ENCODE data around the gene RAB3IP.
"Not testable (repeated sequence)": the region's sequence is repeated elsewhere in the genome, so short reads cannot be mapped to it uniquely, and the experiment has no call there.

The RAB3IP gene

DNA sequence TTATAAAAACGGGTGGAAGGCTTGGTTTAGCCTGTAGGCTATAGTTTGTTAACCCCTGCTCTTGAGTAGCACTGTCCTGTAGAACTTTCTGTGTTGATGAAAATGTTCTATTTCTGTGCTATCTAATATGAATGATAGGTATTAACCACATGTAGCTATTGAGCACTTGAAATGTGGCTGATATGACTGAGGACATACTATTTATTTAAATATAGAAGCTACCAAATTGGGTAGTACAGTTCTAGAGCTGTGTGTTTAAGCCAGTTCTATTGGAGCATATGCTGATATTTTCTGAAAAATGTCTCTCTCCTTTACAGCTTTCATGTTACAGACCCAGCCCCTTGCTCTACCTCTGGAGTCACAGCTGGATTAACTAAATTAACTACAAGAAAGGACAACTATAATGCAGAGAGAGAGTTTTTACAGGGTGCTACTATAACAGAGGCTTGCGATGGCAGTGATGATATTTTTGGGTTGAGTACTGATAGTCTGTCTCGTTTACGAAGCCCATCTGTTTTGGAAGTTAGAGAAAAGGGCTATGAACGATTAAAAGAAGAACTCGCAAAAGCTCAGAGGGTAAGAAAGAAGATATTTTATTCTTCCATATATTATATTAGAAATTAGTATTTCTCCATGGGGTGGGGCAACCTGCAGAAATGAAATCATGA is 17.6 kb downstream of the RAB3IP start:
- H3K27ac ChIP-seq: no peak overlapping the region
- TF ChIP-seq, protein P1, sequence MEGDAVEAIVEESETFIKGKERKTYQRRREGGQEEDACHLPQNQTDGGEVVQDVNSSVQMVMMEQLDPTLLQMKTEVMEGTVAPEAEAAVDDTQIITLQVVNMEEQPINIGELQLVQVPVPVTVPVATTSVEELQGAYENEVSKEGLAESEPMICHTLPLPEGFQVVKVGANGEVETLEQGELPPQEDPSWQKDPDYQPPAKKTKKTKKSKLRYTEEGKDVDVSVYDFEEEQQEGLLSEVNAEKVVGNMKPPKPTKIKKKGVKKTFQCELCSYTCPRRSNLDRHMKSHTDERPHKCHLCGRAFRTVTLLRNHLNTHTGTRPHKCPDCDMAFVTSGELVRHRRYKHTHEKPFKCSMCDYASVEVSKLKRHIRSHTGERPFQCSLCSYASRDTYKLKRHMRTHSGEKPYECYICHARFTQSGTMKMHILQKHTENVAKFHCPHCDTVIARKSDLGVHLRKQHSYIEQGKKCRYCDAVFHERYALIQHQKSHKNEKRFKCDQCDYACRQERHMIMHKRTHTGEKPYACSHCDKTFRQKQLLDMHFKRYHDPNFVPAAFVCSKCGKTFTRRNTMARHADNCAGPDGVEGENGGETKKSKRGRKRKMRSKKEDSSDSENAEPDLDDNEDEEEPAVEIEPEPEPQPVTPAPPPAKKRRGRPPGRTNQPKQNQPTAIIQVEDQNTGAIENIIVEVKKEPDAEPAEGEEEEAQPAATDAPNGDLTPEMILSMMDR (IDR thresholded peaks at IDR 0.05): no peak
- no peak for TF ChIP-seq ZFX (IDR thresholded peaks at IDR 0.05; ENCODE audit: borderline replicate concordance)

DNA sequence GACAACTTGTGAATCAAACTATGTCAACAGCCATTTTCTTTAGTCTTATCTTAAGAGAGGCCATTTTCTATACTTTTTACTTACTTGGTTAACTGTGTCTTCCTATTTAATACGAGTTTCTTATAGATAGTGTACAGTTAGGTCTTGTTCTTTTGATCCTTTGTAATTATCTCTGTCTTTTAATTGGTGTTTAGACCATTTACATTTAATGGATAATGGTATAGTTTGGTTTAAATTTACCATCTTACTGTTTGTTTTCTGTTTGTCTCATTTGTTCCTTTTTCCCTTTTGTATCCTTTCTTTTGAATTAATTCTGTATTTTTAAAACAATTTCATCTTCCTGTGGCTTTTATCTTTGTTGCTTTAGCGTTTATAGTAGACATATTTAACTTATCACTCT is 19.4 kb downstream of the RAB3IP start:
- H3K27ac ChIP-seq: no peak overlapping the region
- TF ChIP-seq, protein P1 (IDR thresholded peaks at IDR 0.05): no peak
- TF ChIP-seq ZFX (IDR thresholded peaks at IDR 0.05; ENCODE audit: borderline replicate concordance): no peak

DNA sequence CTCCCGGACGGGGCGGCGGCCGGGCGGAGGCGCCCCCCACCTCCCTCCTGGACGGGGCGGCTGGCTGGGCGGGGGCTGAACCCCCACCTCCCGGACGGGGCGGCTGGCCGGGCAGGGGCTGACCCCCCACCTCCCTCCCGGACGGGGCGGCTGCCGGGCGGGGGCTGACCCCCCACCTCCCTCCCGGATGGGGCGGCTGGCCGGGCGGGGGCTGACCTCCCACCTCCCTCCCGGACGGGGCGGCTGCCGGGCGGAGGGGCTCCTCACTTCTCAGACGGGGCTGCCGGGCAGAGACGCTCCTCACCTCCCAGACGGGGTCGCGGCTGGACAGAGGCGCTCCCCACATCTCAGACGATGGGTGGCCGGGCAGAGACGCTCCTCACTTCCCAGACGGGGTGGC is 20.9 kb downstream of the RAB3IP start:
- H3K27ac ChIP-seq: not testable (repeated sequence)

DNA sequence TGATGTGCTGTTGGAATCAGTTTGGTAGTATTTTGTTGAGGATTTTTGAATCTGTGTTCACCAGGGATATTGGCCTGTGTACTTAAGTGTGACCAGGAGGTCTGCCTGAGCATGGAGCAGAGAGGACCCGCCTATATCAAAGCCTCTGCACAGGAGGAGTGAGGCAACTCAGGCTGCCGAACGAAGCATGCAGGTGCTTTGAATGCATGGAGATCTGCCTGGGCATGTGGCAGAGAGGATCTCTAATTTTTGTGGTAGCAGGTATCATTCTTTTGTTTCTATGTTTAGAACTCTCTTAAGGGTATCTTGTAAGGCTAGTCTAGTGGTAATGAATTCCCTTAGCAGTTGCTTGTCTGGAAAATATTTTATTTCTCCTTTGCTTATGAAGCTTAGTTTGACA is 26.9 kb downstream of the RAB3IP start:
- no peak for TF ChIP-seq ZFX (IDR thresholded peaks at IDR 0.05; ENCODE audit: borderline replicate concordance)
- TF ChIP-seq, protein P1 (IDR thresholded peaks at IDR 0.05): no peak
- no peak overlapping the region for H3K27ac ChIP-seq

DNA sequence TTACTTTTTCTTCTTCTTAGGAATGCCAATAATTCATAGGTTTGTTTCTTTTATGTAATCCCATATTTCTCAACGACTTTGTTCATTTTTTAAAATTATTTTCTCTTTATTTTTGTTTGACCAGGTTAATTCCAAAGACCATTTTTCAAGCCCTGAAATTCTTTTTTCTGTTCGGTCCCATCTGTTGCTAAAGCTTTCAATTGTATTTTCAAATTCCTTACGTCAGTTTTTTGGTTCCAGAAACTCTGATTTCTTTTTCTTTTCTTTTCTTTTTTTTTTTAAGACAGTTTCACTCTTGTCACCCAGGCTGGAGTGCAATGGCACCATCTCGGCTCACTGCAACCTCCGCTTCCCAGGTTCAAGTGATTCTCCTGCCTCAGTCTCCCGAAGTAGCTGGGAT is 27.6 kb downstream of the RAB3IP start:
- H3K27ac ChIP-seq: no peak overlapping the region
- TF ChIP-seq, protein P1 (IDR thresholded peaks at IDR 0.05): no peak
- no peak for TF ChIP-seq ZFX (IDR thresholded peaks at IDR 0.05; ENCODE audit: borderline replicate concordance)

DNA sequence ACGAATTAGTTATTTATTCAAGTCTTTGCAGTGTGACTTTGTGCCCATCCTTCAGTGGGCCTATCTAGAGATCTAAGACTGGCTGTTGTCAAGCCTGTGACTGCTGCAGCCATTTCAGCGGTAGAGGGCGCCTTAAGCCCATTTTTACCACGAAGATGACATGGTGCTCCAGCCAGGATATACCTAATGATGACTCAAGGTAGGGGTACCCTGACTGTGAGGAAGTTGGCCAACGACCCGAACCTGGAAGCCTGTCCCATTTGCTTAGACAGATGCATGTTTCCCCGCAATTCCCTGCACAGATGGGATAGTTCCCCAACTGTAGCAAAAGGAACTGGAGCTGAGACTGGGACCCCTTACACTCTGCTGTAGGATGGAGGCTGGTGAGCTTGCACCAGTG is 41.3 kb downstream of the RAB3IP start:
- no peak for TF ChIP-seq ZFX (IDR thresholded peaks at IDR 0.05; ENCODE audit: borderline replicate concordance)
- TF ChIP-seq, protein P1 (IDR thresholded peaks at IDR 0.05): peak; percentile 85
- H3K27ac ChIP-seq: no peak overlapping the region

DNA sequence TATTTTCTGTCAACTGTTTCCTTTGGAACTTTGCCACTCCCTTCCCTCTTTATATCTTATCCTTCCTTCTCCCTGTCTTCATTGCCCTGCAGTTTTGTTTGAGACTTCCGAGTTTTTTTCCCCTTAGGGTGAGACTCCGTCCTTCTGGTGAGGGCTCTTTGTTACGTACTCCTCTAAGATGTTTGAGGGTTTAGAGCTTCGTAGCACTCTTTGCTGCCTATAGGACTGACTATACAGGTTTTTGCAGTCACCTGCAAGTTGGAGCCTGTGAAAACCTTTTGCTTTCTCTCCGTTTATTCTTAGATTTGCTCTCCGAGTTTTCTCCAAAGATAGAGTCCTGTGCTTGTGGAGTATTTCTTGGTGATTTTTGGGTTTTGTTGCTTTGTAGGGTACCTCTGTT is 44.7 kb downstream of the RAB3IP start:
- TF ChIP-seq, protein P1 (IDR thresholded peaks at IDR 0.05): no peak
- no peak for TF ChIP-seq ZFX (IDR thresholded peaks at IDR 0.05; ENCODE audit: borderline replicate concordance)
- no peak overlapping the region for H3K27ac ChIP-seq

DNA sequence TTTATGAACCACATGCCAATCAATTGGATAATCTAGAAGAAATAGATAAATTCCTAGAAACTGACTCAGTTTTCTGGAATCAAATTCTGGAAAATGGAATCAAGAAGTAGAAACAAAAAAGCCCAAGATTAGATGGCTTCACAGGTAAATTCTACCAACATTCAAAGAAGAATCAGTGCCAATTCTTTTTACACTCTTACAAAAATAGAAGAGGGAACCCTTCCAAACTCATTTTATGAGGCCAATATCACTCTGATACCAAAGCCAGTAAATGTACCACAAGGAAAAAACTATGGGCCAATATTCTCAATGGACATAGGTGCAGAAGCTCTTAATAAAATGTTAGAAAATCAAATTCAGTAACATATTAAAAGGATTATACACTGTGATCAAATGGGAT is 50.7 kb downstream of the RAB3IP start:
- TF ChIP-seq, protein P1 (IDR thresholded peaks at IDR 0.05): no peak
- no peak for TF ChIP-seq ZFX (IDR thresholded peaks at IDR 0.05; ENCODE audit: borderline replicate concordance)
- no peak overlapping the region for H3K27ac ChIP-seq

Measured in 22Rv1 (cell line).